ENCODE results near the gene CFAP65. TPM values are rescaled to one million over a fixed set of nuclear protein-coding genes. Genes with fewer than 3 reads are reported as not detected.

CFAP65 gene
- total RNA-seq, 2 experiments from 2014 or later = not detected

GRCh38 chr2:218999021-218999880 lies 42.1 kb downstream of the CFAP65 start:
- POLR2A ChIA-PET = no interaction called here
- CTCF ChIA-PET = interaction anchor here (2.4 to 7.7 kb wide), 2 partner anchors 17 to 30 kb away, joined by 8 to 76 read pairs; partner anchors contain the start of gene FEV

GRCh38 chr2:218998414-218999002 lies 42.8 kb downstream of the CFAP65 start:
- CTCF ChIA-PET = interaction anchor here (2.4 to 7.7 kb wide), 2 partner anchors 16 to 31 kb away, joined by 8 to 76 read pairs; partner anchors contain the start of gene FEV

GRCh38 chr2:218997731-218998130 lies 43.6 kb downstream of the CFAP65 start:
- CTCF ChIA-PET = interaction anchor here (2.4 to 7.7 kb wide), 2 partner anchors 15 to 32 kb away, joined by 8 to 76 read pairs; partner anchors contain the start of gene FEV
- POLR2A ChIA-PET = no interaction called here

More at GRCh38 chr2:218998414-218999002, 42.8 kb downstream of the CFAP65 start:
- POLR2A ChIA-PET = no interaction called here

GRCh38 chr2:218996937-218997336 lies 44.4 kb downstream of the CFAP65 start:
- CTCF ChIA-PET = interaction anchor here (1.7 to 7.7 kb wide), 2 partner anchors 15 to 62 kb away, joined by 7 to 76 read pairs; partner anchors contain the start of gene FEV
- POLR2A ChIA-PET = no interaction called here

- CTCF ChIA-PET = interaction anchor here (0.6 to 7.7 kb wide), 6 partner anchors 12 to 192 kb away, joined by 3 to 76 read pairs (median 6); partner anchors contain the start of gene FEV
- POLR2A ChIA-PET = interaction anchor here (0.9 kb wide), 1 partner anchor 104 kb away, joined by 4 read pairs; no protein-coding TSS in a partner anchor
Measured at GRCh38 chr2:218995972-218996711, 45.2 kb downstream of the CFAP65 start.

- CTCF ChIA-PET = interaction anchor here (0.6 to 7.7 kb wide), 10 partner anchors 12 to 394 kb away, joined by 3 to 76 read pairs (median 4); partner anchors contain the start of genes CDK5R2 and FEV
- POLR2A ChIA-PET = interaction anchor here (0.9 kb wide), 1 partner anchor 103 kb away, joined by 4 read pairs; no protein-coding TSS in a partner anchor
Measured at GRCh38 chr2:218995561-218995960, 45.8 kb downstream of the CFAP65 start.

GRCh38 chr2:218993345-218994315 lies 47.7 kb downstream of the CFAP65 start, which contains the start of gene CRYBA2:
TSS of gene CRYBA2 (minus strand) at chr2:218993422. CDS start at chr2:218993176, 246 bp downstream.
- CTCF ChIA-PET = interaction anchor here (1.0 to 7.7 kb wide), 4 partner anchors 11 to 140 kb away, joined by 3 to 76 read pairs (median 3); partner anchors contain the start of gene FEV
- POLR2A ChIA-PET = interaction anchor here (0.6 kb wide), 1 partner anchor 213 kb away, joined by 10 read pairs; no protein-coding TSS in a partner anchor

GRCh38 chr2:218992703-218993344 lies 48.5 kb downstream of the CFAP65 start:
- POLR2A ChIA-PET = interaction anchor here (0.6 kb wide), 1 partner anchor 213 kb away, joined by 10 read pairs; no protein-coding TSS in a partner anchor
- CTCF ChIA-PET = interaction anchor here (1.4 to 7.7 kb wide), 2 partner anchors 11 to 95 kb away, joined by 3 to 76 read pairs; partner anchors contain the start of gene FEV

GRCh38 chr2:218992196-218992595 lies 49.1 kb downstream of the CFAP65 start:
- ChIA-PET POLR2A (no interaction called here), CTCF (interaction anchor here (1.1 to 7.7 kb wide), 2 partner anchors 10 to 12 kb away, joined by 3 to 76 read pairs; partner anchors contain the start of gene FEV)

GRCh38 chr2:218991674-218992168 lies 49.6 kb downstream of the CFAP65 start:
- ChIA-PET CTCF (interaction anchor here (1.1 kb wide), 1 partner anchor 12 kb away, joined by 3 read pairs; no protein-coding TSS in a partner anchor), POLR2A (no interaction called here)

GRCh38 chr2:218990612-218991011 lies 50.7 kb downstream of the CFAP65 start:
- CTCF ChIA-PET = interaction anchor here (0.6 to 1.8 kb wide), 3 partner anchors 11 to 74 kb away, joined by 3 to 5 read pairs (median 5); no protein-coding TSS in a partner anchor
- POLR2A ChIA-PET = no interaction called here

- POLR2A ChIA-PET = no interaction called here
- CTCF ChIA-PET = interaction anchor here (0.6 to 1.8 kb wide), 4 partner anchors 8 to 73 kb away, joined by 3 to 5 read pairs (median 4); no protein-coding TSS in a partner anchor
Measured at GRCh38 chr2:218990052-218990451, 51.3 kb downstream of the CFAP65 start.

- ChIA-PET POLR2A (no interaction called here), CTCF (interaction anchor here (0.9 to 1.9 kb wide), 3 partner anchors 9 to 115 kb away, joined by 5 to 9 read pairs (median 5); no protein-coding TSS in a partner anchor)
Measured at GRCh38 chr2:218988650-218989049, 52.7 kb downstream of the CFAP65 start.

GRCh38 chr2:218988164-218988563 lies 53.2 kb downstream of the CFAP65 start:
- POLR2A ChIA-PET = no interaction called here
- CTCF ChIA-PET = interaction anchor here (1.9 kb wide), 1 partner anchor 8 kb away, joined by 9 read pairs; no protein-coding TSS in a partner anchor

- ChIA-PET POLR2A (no interaction called here), CTCF (no interaction called here)
Measured at GRCh38 chr2:218986148-218986761, 55.1 kb downstream of the CFAP65 start.

Data from activated CD8-positive, alpha-beta memory T cell treated with anti-CD3 and anti-CD28 coated beads for 36 hours (primary cell).